Epithelial cell of proximal tubule (primary cell): ENCODE data around the gene GAK. TPM values are rescaled to one million over a fixed set of nuclear protein-coding genes. Genes with fewer than 3 reads are reported as not detected.

Source experiments
- DNase-seq: peaks from one replicate; pipeline ENCODE4 v3.0.0-alpha.2; 2011; ENCODE audit warnings: low read depth
- H3K4me3 ChIP-seq: 2 replicates; pipeline ENCODE4 v1.5.1; 2011; ENCODE audit warnings: low read depth, mild to moderate bottlenecking, low read length
- total RNA-seq: library from RNA; depleted of rRNA; stranded (reverse); fragments of >200 nt; gene quantifications from 2 replicates; pipeline ENCODE4 v1.2.3, GENCODE V29; 2015
- TF ChIP-seq, protein P1 (sequence below): conservative IDR thresholded peaks from 2 replicates; pipeline ENCODE4 v1.5.1; 2012; ENCODE audit warnings: low read depth, mild to moderate bottlenecking, low read length

The GAK gene
- total RNA-seq, 1 donor from 2014 or later = 123 TPM

DNA sequence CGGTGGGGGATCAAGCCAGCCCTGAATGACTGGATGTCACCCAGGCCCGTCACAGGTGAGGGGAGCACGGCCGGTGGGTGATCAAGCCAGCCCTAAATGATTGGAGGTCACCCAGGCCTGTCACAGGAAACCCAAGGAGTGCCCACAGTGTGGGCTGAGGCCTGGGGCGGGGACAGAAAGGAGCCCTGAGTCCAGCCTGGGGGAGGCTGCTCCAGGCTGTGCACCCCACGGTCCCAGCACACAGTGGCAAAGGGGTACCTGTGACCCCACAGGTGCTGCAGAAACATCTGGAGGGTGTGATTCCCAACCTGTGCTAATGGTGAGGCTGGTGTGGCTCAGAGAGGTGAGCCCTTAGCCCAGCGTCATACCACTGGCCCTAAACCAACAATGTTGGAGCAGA, 100.0 kb downstream of the GAK start:
- TF ChIP-seq, protein P1, sequence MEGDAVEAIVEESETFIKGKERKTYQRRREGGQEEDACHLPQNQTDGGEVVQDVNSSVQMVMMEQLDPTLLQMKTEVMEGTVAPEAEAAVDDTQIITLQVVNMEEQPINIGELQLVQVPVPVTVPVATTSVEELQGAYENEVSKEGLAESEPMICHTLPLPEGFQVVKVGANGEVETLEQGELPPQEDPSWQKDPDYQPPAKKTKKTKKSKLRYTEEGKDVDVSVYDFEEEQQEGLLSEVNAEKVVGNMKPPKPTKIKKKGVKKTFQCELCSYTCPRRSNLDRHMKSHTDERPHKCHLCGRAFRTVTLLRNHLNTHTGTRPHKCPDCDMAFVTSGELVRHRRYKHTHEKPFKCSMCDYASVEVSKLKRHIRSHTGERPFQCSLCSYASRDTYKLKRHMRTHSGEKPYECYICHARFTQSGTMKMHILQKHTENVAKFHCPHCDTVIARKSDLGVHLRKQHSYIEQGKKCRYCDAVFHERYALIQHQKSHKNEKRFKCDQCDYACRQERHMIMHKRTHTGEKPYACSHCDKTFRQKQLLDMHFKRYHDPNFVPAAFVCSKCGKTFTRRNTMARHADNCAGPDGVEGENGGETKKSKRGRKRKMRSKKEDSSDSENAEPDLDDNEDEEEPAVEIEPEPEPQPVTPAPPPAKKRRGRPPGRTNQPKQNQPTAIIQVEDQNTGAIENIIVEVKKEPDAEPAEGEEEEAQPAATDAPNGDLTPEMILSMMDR = no peak
- no peak overlapping the region for H3K4me3 ChIP-seq
- no peak for DNase-seq

DNA sequence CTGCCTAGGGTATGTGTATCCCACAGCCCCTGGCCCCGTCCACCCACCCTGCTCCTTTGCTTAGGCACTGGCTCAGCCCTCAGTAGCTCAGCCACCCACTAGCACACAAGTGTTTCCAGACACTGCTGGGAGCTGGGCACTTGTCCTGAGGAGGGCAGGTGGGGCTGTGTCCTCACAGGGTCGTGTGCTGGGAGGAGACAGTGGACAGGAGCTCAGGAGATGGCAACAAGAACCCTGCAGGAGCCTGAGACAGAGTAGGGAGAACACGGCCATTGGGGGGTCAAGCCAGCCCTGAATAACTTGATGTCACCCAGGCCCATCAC, 100.7 kb downstream of the GAK start:
- no peak overlapping the region for H3K4me3 ChIP-seq
- TF ChIP-seq, protein P1 = no peak
- DNase-seq = no peak

DNA sequence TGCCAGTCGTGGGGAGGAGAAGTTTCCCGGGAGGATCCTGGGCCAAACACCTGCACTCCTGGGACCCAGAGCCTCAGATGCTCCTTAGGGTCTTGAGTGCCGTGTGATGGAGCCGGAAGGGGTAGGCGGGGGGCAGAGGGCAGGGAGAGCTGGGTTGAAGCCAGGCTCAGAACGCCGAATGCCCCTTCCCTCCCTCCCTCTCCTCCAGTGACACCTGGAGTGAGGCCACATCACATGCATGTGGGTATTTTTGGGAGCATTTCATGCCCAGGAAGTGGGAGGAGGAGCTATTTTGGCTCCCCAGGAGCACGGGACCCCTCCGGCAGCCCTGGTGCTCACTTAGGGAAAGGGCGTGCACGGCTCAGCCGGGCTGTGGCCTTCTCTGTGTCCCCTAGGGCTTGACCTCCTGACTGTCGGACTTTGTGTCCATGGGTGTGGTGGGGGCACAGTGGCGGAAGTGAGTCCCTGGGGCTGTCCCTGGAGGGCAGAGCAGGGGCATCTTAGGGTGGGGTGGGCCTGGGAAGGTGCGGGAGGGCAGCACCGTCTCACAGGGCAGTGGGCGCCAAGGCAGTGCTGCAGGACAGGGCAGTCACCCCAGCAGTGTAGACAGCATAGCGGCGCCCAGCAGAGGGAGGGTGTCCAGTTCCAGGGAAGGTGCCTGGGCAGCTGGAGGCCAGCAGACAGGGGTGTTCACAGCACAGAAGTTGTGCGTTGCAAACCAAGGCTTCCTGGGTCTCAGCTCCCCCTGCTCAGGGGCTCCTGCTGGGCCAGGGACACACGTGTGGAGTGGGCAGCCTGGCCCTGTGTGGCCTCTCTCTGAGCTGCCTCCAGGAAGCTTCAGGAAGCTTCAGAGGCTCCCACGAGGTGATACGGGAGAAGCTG, 101.3 kb downstream of the GAK start:
- H3K4me3 ChIP-seq = no peak overlapping the region
- no peak for DNase-seq
- TF ChIP-seq, protein P1 = no peak

DNA sequence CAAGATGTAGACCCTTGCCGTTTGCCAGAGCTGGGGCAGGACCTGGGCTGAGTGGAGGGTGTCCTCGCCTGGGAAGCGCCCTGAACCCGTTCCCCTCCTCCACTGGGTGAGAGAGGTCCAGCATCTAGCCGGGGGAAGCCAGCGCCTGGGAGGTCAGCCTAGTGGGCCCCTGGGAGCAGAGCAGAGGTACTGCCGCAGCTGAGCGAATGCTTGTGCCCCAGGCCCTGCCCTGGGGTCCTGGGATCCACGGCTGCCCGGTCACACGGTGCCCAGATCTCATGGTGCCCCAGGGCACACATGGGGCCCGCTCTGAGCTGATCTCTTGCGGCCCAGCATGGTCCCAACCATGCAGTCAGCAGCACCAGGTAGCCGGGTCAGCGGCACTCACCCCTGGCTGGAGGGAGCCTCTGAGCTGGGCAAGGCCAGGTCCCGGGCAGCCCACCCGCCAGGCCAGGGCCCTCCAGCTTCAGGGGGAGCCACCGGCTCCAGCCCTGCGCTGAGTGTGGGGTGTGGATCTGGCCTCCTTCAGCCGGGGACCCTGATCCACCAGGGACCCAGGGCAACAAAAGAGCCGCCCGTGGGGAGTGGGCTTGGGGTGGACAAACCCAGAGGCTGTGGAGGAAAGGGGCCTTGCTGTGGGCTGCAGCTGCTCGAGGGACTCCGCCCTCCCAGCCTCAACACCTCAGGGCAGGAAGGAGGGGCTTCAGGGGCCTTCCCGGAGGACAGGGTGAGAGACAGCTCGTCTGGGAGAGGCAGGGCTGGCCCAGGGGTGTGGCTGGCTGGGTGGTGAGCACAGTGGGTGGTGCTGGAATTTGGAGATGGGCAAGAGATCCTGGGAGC, 102.1 kb downstream of the GAK start:
- no peak for DNase-seq
- TF ChIP-seq, protein P1 = no peak
- H3K4me3 ChIP-seq = no peak overlapping the region

DNA sequence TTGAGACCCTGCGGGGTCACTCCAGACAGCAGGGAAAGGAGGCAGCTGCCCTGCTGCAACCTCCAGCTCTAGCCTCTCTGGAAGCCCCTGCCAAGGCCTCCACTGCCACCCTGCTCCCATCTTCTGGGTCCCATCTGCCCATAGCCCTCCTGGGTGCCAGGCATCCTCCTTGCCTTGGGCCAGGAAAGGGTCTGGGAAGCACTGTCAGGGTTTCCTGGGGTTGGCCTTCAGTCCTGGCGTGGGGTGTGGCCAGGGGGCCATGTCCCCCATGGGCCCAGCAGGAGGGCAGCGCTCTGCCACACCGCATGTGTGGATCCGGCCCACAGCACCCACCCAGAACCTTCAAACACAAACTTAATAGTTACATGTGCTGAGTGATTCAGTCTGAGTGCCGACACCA, 102.8 kb downstream of the GAK start:
- H3K4me3 ChIP-seq = no peak overlapping the region
- TF ChIP-seq, protein P1 = no peak
- DNase-seq = no peak

DNA sequence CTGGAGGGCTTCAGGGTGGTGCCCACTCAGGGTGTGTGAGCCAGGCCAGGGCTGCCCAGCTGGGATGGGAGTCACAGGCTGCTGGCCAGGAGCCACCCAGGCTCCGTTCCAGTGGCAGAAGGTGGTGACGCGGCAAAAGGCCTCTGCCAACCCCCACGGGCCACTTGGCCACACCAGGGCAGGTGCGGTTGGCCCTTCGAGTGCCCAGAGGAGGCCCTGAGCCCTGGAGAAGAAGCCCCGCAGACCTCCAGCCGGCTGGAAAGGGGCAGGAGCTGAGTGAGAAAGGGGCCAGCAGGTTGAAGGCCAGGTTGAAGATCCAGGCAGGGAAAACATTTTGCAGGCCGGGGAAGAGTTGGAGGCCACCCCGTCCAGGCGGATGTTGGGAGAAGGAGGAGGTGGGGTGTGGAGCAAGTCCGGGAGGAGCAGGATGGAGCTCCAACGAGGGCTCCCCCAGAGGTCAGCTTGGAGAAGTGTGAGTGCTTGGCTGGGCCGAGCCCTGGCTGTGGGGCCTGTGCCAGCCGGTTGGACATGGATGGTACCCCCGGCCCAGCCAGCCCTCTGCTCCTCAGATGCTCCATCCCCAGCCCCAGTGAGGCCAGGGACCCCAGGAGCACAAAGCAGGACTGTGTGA, 103.4 kb downstream of the GAK start:
- H3K4me3 ChIP-seq = no peak overlapping the region
- no peak for DNase-seq
- TF ChIP-seq, protein P1 = peak; percentile 11
